ENCODE results near the gene RPL28. TPM values are rescaled to one million over a fixed set of nuclear protein-coding genes. Genes with fewer than 3 reads are reported as not detected.

The RPL28 gene
- total and polyA plus RNA-seq, 5 donors = 656 to 1,015 (median 773) TPM

GRCh38 chr19:55353803-55354697 is 31.7 kb upstream of the RPL28 start:
- 1% methylated on average over 71 of the region's 72 CpGs for WGBS
- H3K9me3 ChIP-seq (ENCODE audit: control insufficient read depth, low read length) = no peaks in the 10 kb centered on the region
- no peaks in the 10 kb centered on the region for H3K4me1 ChIP-seq (ENCODE audit: control insufficient read depth, insufficient read depth, low read length)
- peak; percentile 84 to 93 for ATAC-seq
- peak overlapping the region; percentile 24 for H3K4me3 ChIP-seq (ENCODE audit: low read length)
- no peaks in the 10 kb centered on the region for H3K27me3 ChIP-seq (ENCODE audit: control insufficient read depth, insufficient read depth)
- intact Hi-C loops (cut with DNase I) = no loop called here
- peak; percentile 69 to 86 (median 82) for DNase-seq
- H3K27ac ChIP-seq (ENCODE audit: low read length) = no peak overlapping the region

GRCh38 chr19:55354698-55355212 is 31.0 kb upstream of the RPL28 start, which contains the start of gene COX6B2:
TSS of gene COX6B2 (minus strand) at chr19:55354719. CDS start at chr19:55354521, 198 bp downstream.
- Histone ChIP-seq H3K4me1 (ENCODE audit: control insufficient read depth, insufficient read depth, low read length) (no peaks in the 10 kb centered on the region), H3K9me3 (ENCODE audit: control insufficient read depth, low read length) (no peaks in the 10 kb centered on the region), H3K27me3 (ENCODE audit: control insufficient read depth, insufficient read depth) (no peaks in the 10 kb centered on the region), H3K4me3 (ENCODE audit: low read length) (peak within 1 kb of the TSS; percentile 24), H3K27ac (ENCODE audit: low read length) (no peak within 1 kb of the TSS)
- peak in 1 of 3 donors; percentile 46 for DNase-seq
- no peak for ATAC-seq
- intact Hi-C loops (cut with DNase I) = no loop called here
- 2% methylated on average over 43 of the region's 43 CpGs for WGBS

GRCh38 chr19:55355213-55355821 is 30.4 kb upstream of the RPL28 start:
- Histone ChIP-seq H3K4me3 (ENCODE audit: low read length) (no peak overlapping the region), H3K27me3 (ENCODE audit: control insufficient read depth, insufficient read depth) (no peaks in the 10 kb centered on the region), H3K4me1 (ENCODE audit: control insufficient read depth, insufficient read depth, low read length) (no peaks in the 10 kb centered on the region), H3K9me3 (ENCODE audit: control insufficient read depth, low read length) (no peaks in the 10 kb centered on the region), H3K27ac (ENCODE audit: low read length) (no peak overlapping the region)
- intact Hi-C loops (cut with DNase I) = no loop called here
- 29% methylated on average over 13 of the region's 13 CpGs for WGBS
- ATAC-seq (no peak), DNase-seq (peak in 1 of 3 donors; percentile 38)

GRCh38 chr19:55358493-55358892 is 27.2 kb upstream of the RPL28 start:
- 84% methylated on average over 19 of the region's 19 CpGs for WGBS
- H3K27me3 ChIP-seq (ENCODE audit: control insufficient read depth, insufficient read depth) = no peaks in the 10 kb centered on the region

GRCh38 chr19:55358943-55359908 is 26.5 kb upstream of the RPL28 start:
- Histone ChIP-seq H3K27me3 (ENCODE audit: control insufficient read depth, insufficient read depth) (no peaks in the 10 kb centered on the region), H3K27ac (ENCODE audit: low read length) (no peak overlapping the region), H3K4me3 (ENCODE audit: low read length) (no peak overlapping the region), H3K9me3 (ENCODE audit: control insufficient read depth, low read length) (no peaks in the 10 kb centered on the region), H3K4me1 (ENCODE audit: control insufficient read depth, insufficient read depth, low read length) (no peaks in the 10 kb centered on the region)
- intact Hi-C loops (cut with DNase I) = no loop called here
- DNase-seq (no peak), ATAC-seq (no peak)
- WGBS = 59% methylated on average over 32 of the region's 32 CpGs

More at GRCh38 chr19:55358493-55358892, 27.2 kb upstream of the RPL28 start:
- no peak for ATAC-seq
- Histone ChIP-seq H3K4me3 (ENCODE audit: low read length) (no peak overlapping the region), H3K27ac (ENCODE audit: low read length) (no peak overlapping the region), H3K9me3 (ENCODE audit: control insufficient read depth, low read length) (no peaks in the 10 kb centered on the region), H3K4me1 (ENCODE audit: control insufficient read depth, insufficient read depth, low read length) (no peaks in the 10 kb centered on the region)
- intact Hi-C loops (cut with DNase I) = no loop called here
- DNase-seq = no peak

GRCh38 chr19:55360902-55361301 is 24.8 kb upstream of the RPL28 start:
- H3K27me3 ChIP-seq (ENCODE audit: control insufficient read depth, insufficient read depth) = no peaks in the 10 kb centered on the region
- no peak for ATAC-seq

GRCh38 chr19:55362174-55362989 is 23.4 kb upstream of the RPL28 start:
- intact Hi-C loops (cut with DNase I) = no loop called here
- ATAC-seq (no peak), DNase-seq (no peak)
- Histone ChIP-seq H3K4me1 (ENCODE audit: control insufficient read depth, insufficient read depth, low read length) (no peaks in the 10 kb centered on the region), H3K27me3 (ENCODE audit: control insufficient read depth, insufficient read depth) (no peaks in the 10 kb centered on the region), H3K9me3 (ENCODE audit: control insufficient read depth, low read length) (no peaks in the 10 kb centered on the region), H3K4me3 (ENCODE audit: low read length) (no peak overlapping the region), H3K27ac (ENCODE audit: low read length) (no peak overlapping the region)
- 71% methylated on average over 38 of the region's 38 CpGs for WGBS

More at GRCh38 chr19:55360902-55361301, 24.8 kb upstream of the RPL28 start:
- no peaks in the 10 kb centered on the region for H3K4me1 ChIP-seq (ENCODE audit: control insufficient read depth, insufficient read depth, low read length)
- intact Hi-C loops (cut with DNase I) = no loop called here
- DNase-seq = no peak
- WGBS = 90% methylated on average over 16 of the region's 16 CpGs
- no peak overlapping the region for H3K4me3 ChIP-seq (ENCODE audit: low read length)
- no peak overlapping the region for H3K27ac ChIP-seq (ENCODE audit: low read length)
- no peaks in the 10 kb centered on the region for H3K9me3 ChIP-seq (ENCODE audit: control insufficient read depth, low read length)

GRCh38 chr19:55362990-55363716 is 22.6 kb upstream of the RPL28 start, which contains the start of gene GARIN5B:
TSS of gene GARIN5B (minus strand) at chr19:55363260. CDS start at chr19:55363066, 194 bp downstream.
- DNase-seq = no peak
- no peaks in the 10 kb centered on the region for H3K9me3 ChIP-seq (ENCODE audit: control insufficient read depth, low read length)
- no peak for ATAC-seq
- H3K27me3 ChIP-seq (ENCODE audit: control insufficient read depth, insufficient read depth) = no peaks in the 10 kb centered on the region
- H3K4me1 ChIP-seq (ENCODE audit: control insufficient read depth, insufficient read depth, low read length) = no peaks in the 10 kb centered on the region
- 78% methylated on average over 27 of the region's 27 CpGs for WGBS
- H3K27ac ChIP-seq (ENCODE audit: low read length) = no peak within 1 kb of the TSS
- H3K4me3 ChIP-seq (ENCODE audit: low read length) = no peak within 1 kb of the TSS
- intact Hi-C loops (cut with DNase I) = no loop called here

- H3K4me3 ChIP-seq (ENCODE audit: low read length) = no peak overlapping the region
- no peaks in the 10 kb centered on the region for H3K4me1 ChIP-seq (ENCODE audit: control insufficient read depth, insufficient read depth, low read length)
- ATAC-seq = no peak
- no peak for DNase-seq
- intact Hi-C loops (cut with DNase I) = no loop called here
- H3K27me3 ChIP-seq (ENCODE audit: control insufficient read depth, insufficient read depth) = no peaks in the 10 kb centered on the region
- H3K9me3 ChIP-seq (ENCODE audit: control insufficient read depth, low read length) = no peaks in the 10 kb centered on the region
- no peak overlapping the region for H3K27ac ChIP-seq (ENCODE audit: low read length)
- WGBS = 89% methylated on average over 8 of the region's 8 CpGs
These were observed 20.5 kb upstream of the RPL28 start for GRCh38 chr19:55365245-55365644.
